K562 (cell line): ENCODE data around the gene ATP5F1A. TPM values are rescaled to one million over a fixed set of nuclear protein-coding genes. Genes with fewer than 3 reads are reported as not detected.

Experiments
- ARNT ChIP-seq, 2 experiments: fragments of 450-650 bp; IDR thresholded peaks; 2 replicates each; pipeline ENCODE4 v1.6.1; 2016; ENCODE audit warnings: mild to moderate bottlenecking in 1 of 2
- CBX3 ChIP-seq, 2 experiments: IDR thresholded peaks; 1 replicate in 1 of 2; 2 replicates in 1 of 2; pipeline ENCODE4 v1.6.1; 2012; ENCODE audit warnings: inconsistent platforms in 2 of 2, low read length in 2 of 2, borderline replicate concordance in 1 of 2, control low read depth in 1 of 2
- CC2D1A ChIP-seq: fragments of 450-650 bp; IDR thresholded peaks from 2 replicates; pipeline ENCODE4 v1.6.1; 2017; ENCODE audit warnings: mild to moderate bottlenecking
- HDAC3 ChIP-seq: fragments of 450-650 bp; IDR thresholded peaks from 2 replicates; pipeline ENCODE4 v1.6.1; 2018; ENCODE audit warnings: borderline replicate concordance, mild to moderate bottlenecking, moderate library complexity; ENCODE audit not compliant: partially characterized antibody
- HIVEP1 ChIP-seq: fragments of 250-450 bp; sonication (Bioruptor Pico); IDR thresholded peaks from 2 replicates; pipeline ENCODE4 v1.4.0; 2020; ENCODE audit warnings: mild to moderate bottlenecking
- HNRNPH1 ChIP-seq: fragments of 200-400 bp; formaldehyde crosslinking; optimal IDR thresholded peaks from 2 replicates; pipeline ENCODE3; 2017; ENCODE audit warnings: low read depth, mild to moderate bottlenecking, low read length, moderate library complexity
- HOXB6 ChIP-seq: fragments of 250-450 bp; sonication (Bioruptor Pico); IDR thresholded peaks from 2 replicates; pipeline ENCODE4 v1.5.1; 2022; ENCODE audit warnings: mild to moderate bottlenecking, borderline replicate concordance
- KDM1A ChIP-seq, 2 experiments: fragments of 450-650 bp; IDR thresholded peaks; 2 replicates each; pipeline ENCODE4 v1.6.1; 2016; ENCODE audit warnings: mild to moderate bottlenecking in 2 of 2
- KLF16 ChIP-seq: IDR thresholded peaks from 2 replicates; pipeline ENCODE4 v1.6.1; 2016; ENCODE audit warnings: antibody characterized with exemption
- LEF1 ChIP-seq: fragments of 450-650 bp; IDR thresholded peaks from 2 replicates; pipeline ENCODE4 v1.6.1; 2016; ENCODE audit warnings: mild to moderate bottlenecking
- MAFG ChIP-seq: fragments of 450-650 bp; conservative IDR thresholded peaks from 2 replicates; pipeline ENCODE4 v1.6.1; 2016; ENCODE audit warnings: missing genetic modification characterization, missing compliant biosample characterization
- MTA1 ChIP-seq: fragments of 450-650 bp; IDR thresholded peaks from 2 replicates; pipeline ENCODE4 v1.6.1; 2017; ENCODE audit warnings: borderline replicate concordance
- NFE2 ChIP-seq: IDR thresholded peaks from 2 replicates; pipeline ENCODE4 v1.6.1; 2014; ENCODE audit warnings: antibody characterized with exemption, low read depth
- RBM22 ChIP-seq: fragments of 200-400 bp; formaldehyde crosslinking; IDR thresholded peaks from 2 replicates; pipeline ENCODE4 v1.6.1; 2018; ENCODE audit warnings: low read length, low read depth; ENCODE audit not compliant: poor library complexity, severe bottlenecking
- SNRNP70 ChIP-seq: fragments of 200-400 bp; formaldehyde crosslinking; optimal IDR thresholded peaks from 2 replicates; pipeline ENCODE3; 2017; ENCODE audit warnings: low read depth, low read length
- ZBTB7A ChIP-seq: IDR thresholded peaks from 2 replicates; pipeline ENCODE4 v1.6.1; 2011; ENCODE audit warnings: low read depth, mild to moderate bottlenecking, low read length, moderate library complexity, borderline replicate concordance; ENCODE audit not compliant: control insufficient read depth
- ZFP30 ChIP-seq: fragments of 250-450 bp; sonication (Bioruptor Pico); IDR thresholded peaks from 2 replicates; pipeline ENCODE4 v1.8.0; 2022; ENCODE audit warnings: moderate library complexity, mild to moderate bottlenecking, inconsistent platforms, borderline replicate concordance
- ZNF165 ChIP-seq: fragments of 250-450 bp; sonication (Bioruptor Pico); IDR thresholded peaks from 2 replicates; pipeline ENCODE4 v1.4.0; 2020; ENCODE audit warnings: borderline replicate concordance
- ZNF174 ChIP-seq: fragments of 250-450 bp; sonication (Bioruptor Pico); IDR thresholded peaks from 2 replicates; pipeline ENCODE4 v1.4.0; 2020; ENCODE audit warnings: mild to moderate bottlenecking
- ZNF57 ChIP-seq: fragments of 450-650 bp; formaldehyde crosslinking; IDR thresholded peaks from 2 replicates; pipeline ENCODE4 v1.4.0; 2020; ENCODE audit warnings: mild to moderate bottlenecking, moderate library complexity
- ZNF785 ChIP-seq: fragments of 250-450 bp; sonication (Bioruptor Pico); IDR thresholded peaks from 2 replicates; pipeline ENCODE4 v1.4.0; 2020; ENCODE audit warnings: mild to moderate bottlenecking
- ZSCAN29 ChIP-seq: fragments of 450-650 bp; IDR thresholded peaks from 2 replicates; pipeline ENCODE4 v1.6.1; 2017
- polyA plus RNA-seq, 8 experiments: library from polyadenylated mRNA; depleted of rRNA in 4 of 8; stranded (reverse) in 5 of 8; unstranded in 3 of 8; fragments of >200 nt; fragmentation: Nextera tagmentation in 2 of 8; fragmentation: Illumina TruSeq in 1 of 8; extraction: Ambion mirVana in 2 of 8; extraction: Trizol in 1 of 8; gene quantifications; 2 replicates each; pipeline versions ENCODE4 v1.2.1 to v1.2.3, GENCODE V29; 2011 to 2014; ENCODE audit warnings: inconsistent platforms in 1 of 8, missing spikeins in 1 of 8
- total RNA-seq, 7 experiments: library from RNA; depleted of rRNA in 6 of 7; stranded (reverse); fragments of >200 nt in 6 of 7; fragmentation: Illumina TruSeq in 2 of 7; extraction: Trizol in 2 of 7; gene quantifications; 2 replicates each; pipeline versions ENCODE4 v1.2.1 to v1.2.3, GENCODE V29; 2011 to 2021; ENCODE audit warnings: low replicate concordance in 1 of 7
- TF ChIP-seq, protein P1 (sequence below): fragments of 200-800 bp; sonication (Bioruptor generic); IDR thresholded peaks from 2 replicates; pipeline ENCODE4 v1.6.1; 2017; ENCODE audit warnings: missing genetic modification characterization, missing compliant biosample characterization
- TF ChIP-seq, protein P2 (sequence below): fragments of 250-450 bp; sonication (Bioruptor Pico); IDR thresholded peaks from 2 replicates; pipeline ENCODE4 v1.5.0; 2022; ENCODE audit warnings: mild to moderate bottlenecking
- TF ChIP-seq, protein P3 (sequence below): sonication (generic); formaldehyde crosslinking; IDR thresholded peaks from 2 replicates; pipeline ENCODE4 v1.8.1; 2023; ENCODE audit warnings: mild to moderate bottlenecking, missing genetic modification reagents

ATP5F1A gene
- total and polyA plus RNA-seq, 9 of the 15 experiments (the other 6 are each of a cell fraction or from before 2014, with no cell fraction given) = 377 to 762 (median 490) TPM

DNA sequence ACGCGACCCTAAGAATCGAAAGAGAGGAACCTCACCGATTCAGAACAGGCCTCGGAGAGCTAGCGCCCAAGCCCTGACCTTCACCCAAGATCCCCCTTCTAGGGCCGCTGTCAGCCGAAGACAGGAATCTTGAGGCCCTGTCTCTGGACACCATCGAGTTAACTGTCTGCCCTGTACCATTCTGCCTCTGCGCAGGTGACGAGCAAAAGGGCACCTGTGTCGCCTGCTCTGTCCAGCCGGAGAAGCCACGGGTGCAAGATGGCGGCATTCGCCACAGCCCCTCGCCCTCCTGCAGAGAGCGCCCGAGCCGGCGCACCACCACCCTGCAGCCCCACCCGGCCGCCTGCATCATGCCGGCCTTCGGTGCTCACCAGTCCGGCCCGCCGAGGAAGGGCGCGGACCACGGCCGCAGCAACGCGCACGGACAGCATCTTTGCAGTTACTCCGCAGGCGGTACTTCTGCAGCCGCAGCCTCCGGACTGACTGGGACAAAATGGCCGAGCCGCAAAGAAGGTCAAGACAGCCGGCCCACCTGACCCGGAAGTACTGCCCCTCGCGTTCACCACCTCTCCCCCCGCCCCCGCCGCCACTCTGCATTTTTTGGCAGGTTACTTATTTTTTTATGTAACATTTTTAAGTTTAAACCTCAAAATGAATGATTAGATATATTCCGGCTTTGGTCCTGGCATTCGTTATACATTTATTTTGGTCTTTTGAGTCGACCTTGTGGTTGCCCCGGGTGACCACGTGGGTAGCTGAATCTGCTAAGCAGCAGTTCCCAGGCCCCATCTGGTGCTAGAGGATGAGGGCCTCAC, at the start of gene ATP5F1A (continued):
- TF ChIP-seq ZFP30 (CRISPR knock-in tag) = no peak
- TF ChIP-seq ZNF785 (CRISPR knock-in tag) = no peak
- no peak for TF ChIP-seq LEF1
- no peak for TF ChIP-seq ZNF57 (CRISPR knock-in tag)
- no peak for TF ChIP-seq RBM22
- TF ChIP-seq HNRNPH1 = no peak
- no peak for TF ChIP-seq ZSCAN29
- no peak for TF ChIP-seq HIVEP1 (CRISPR knock-in tag)
- TF ChIP-seq HDAC3 = no peak
- TF ChIP-seq SNRNP70 = no peak
- no peak for TF ChIP-seq ZNF174 (CRISPR knock-in tag)
- TF ChIP-seq HOXB6 (CRISPR knock-in tag) = no peak
- TF ChIP-seq ZNF165 = 0 out of 2 replicates have a peak, but pooled peaks have one; percentile 26
- no peak for TF ChIP-seq CBX3 (IDR thresholded peaks at IDR 0.05; ENCODE audit: borderline replicate concordance in 1 of 2, low read length in 2 of 2)
- no peak for TF ChIP-seq KDM1A (IDR thresholded peaks at IDR 0.05)
- peak; percentile 34; the same call in 1 of the 2 replicates for TF ChIP-seq ZBTB7A
- TF ChIP-seq, protein P1, sequence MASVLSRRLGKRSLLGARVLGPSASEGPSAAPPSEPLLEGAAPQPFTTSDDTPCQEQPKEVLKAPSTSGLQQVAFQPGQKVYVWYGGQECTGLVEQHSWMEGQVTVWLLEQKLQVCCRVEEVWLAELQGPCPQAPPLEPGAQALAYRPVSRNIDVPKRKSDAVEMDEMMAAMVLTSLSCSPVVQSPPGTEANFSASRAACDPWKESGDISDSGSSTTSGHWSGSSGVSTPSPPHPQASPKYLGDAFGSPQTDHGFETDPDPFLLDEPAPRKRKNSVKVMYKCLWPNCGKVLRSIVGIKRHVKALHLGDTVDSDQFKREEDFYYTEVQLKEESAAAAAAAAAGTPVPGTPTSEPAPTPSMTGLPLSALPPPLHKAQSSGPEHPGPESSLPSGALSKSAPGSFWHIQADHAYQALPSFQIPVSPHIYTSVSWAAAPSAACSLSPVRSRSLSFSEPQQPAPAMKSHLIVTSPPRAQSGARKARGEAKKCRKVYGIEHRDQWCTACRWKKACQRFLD (CRISPR knock-in tag) = 0 out of 2 replicates have a peak, but pooled peaks have one; percentile 53
- no peak for TF ChIP-seq KLF16
- no peak for TF ChIP-seq ARNT (IDR thresholded peaks at IDR 0.05)
- TF ChIP-seq MAFG (tag) = no peak
- no peak for TF ChIP-seq CC2D1A
- no peak for TF ChIP-seq NFE2
- TF ChIP-seq MTA1 = no peak
- TF ChIP-seq, protein P2, sequence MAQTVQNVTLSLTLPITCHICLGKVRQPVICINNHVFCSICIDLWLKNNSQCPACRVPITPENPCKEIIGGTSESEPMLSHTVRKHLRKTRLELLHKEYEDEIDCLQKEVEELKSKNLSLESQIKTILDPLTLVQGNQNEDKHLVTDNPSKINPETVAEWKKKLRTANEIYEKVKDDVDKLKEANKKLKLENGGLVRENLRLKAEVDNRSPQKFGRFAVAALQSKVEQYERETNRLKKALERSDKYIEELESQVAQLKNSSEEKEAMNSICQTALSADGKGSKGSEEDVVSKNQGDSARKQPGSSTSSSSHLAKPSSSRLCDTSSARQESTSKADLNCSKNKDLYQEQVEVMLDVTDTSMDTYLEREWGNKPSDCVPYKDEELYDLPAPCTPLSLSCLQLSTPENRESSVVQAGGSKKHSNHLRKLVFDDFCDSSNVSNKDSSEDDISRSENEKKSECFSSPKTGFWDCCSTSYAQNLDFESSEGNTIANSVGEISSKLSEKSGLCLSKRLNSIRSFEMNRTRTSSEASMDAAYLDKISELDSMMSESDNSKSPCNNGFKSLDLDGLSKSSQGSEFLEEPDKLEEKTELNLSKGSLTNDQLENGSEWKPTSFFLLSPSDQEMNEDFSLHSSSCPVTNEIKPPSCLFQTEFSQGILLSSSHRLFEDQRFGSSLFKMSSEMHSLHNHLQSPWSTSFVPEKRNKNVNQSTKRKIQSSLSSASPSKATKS = no peak
- TF ChIP-seq, protein P3, sequence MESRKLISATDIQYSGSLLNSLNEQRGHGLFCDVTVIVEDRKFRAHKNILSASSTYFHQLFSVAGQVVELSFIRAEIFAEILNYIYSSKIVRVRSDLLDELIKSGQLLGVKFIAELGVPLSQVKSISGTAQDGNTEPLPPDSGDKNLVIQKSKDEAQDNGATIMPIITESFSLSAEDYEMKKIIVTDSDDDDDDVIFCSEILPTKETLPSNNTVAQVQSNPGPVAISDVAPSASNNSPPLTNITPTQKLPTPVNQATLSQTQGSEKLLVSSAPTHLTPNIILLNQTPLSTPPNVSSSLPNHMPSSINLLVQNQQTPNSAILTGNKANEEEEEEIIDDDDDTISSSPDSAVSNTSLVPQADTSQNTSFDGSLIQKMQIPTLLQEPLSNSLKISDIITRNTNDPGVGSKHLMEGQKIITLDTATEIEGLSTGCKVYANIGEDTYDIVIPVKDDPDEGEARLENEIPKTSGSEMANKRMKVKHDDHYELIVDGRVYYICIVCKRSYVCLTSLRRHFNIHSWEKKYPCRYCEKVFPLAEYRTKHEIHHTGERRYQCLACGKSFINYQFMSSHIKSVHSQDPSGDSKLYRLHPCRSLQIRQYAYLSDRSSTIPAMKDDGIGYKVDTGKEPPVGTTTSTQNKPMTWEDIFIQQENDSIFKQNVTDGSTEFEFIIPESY (CRISPR knock-in tag) = no peak
